SJCRH30 (cell line): ENCODE data around the gene CSTF2T. TPM values are rescaled to one million over a fixed set of nuclear protein-coding genes. Genes with fewer than 3 reads are reported as not detected.

Experiments
- DNase-seq, 2 experiments: peaks; one replicate each; pipeline ENCODE4 v3.0.0-alpha.2; 2015 to 2020
- H3K27ac ChIP-seq: fragments of 250-450 bp; sonication (Bioruptor Pico); 2 replicates; pipeline ENCODE4 v1.5.1; 2020; ENCODE audit warnings: mild to moderate bottlenecking, moderate library complexity
- H3K27me3 ChIP-seq: fragments of 250-450 bp; sonication (Bioruptor Pico); 2 replicates; pipeline ENCODE4 v1.5.1; 2020; ENCODE audit warnings: mild to moderate bottlenecking, moderate library complexity
- H3K36me3 ChIP-seq: fragments of 250-450 bp; sonication (Bioruptor Pico); 2 replicates; pipeline ENCODE4 v1.5.1; 2020; ENCODE audit warnings: mild to moderate bottlenecking, moderate library complexity
- H3K4me1 ChIP-seq: fragments of 250-450 bp; sonication (Bioruptor Pico); 2 replicates; pipeline ENCODE4 v1.5.1; 2020; ENCODE audit warnings: mild to moderate bottlenecking, moderate library complexity
- H3K4me3 ChIP-seq: fragments of 250-450 bp; sonication (Bioruptor Pico); 2 replicates; pipeline ENCODE4 v1.5.1; 2020; ENCODE audit warnings: mild to moderate bottlenecking, moderate library complexity
- H3K9me3 ChIP-seq: fragments of 250-450 bp; sonication (Bioruptor Pico); replicated peaks from 2 replicates; pipeline ENCODE4 v1.5.1; 2020; ENCODE audit warnings: mild to moderate bottlenecking, moderate library complexity
- total RNA-seq: library from RNA; depleted of rRNA; stranded (reverse); fragments of >200 nt; shearing (Covaris generic); gene quantifications from 2 replicates; pipeline ENCODE4 v1.2.3, GENCODE V29; 2014; rRNA removed

CSTF2T gene, protein sequence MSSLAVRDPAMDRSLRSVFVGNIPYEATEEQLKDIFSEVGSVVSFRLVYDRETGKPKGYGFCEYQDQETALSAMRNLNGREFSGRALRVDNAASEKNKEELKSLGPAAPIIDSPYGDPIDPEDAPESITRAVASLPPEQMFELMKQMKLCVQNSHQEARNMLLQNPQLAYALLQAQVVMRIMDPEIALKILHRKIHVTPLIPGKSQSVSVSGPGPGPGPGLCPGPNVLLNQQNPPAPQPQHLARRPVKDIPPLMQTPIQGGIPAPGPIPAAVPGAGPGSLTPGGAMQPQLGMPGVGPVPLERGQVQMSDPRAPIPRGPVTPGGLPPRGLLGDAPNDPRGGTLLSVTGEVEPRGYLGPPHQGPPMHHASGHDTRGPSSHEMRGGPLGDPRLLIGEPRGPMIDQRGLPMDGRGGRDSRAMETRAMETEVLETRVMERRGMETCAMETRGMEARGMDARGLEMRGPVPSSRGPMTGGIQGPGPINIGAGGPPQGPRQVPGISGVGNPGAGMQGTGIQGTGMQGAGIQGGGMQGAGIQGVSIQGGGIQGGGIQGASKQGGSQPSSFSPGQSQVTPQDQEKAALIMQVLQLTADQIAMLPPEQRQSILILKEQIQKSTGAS
- total RNA-seq = 33.2 and 35.2 TPM in 2 replicates

DNA sequence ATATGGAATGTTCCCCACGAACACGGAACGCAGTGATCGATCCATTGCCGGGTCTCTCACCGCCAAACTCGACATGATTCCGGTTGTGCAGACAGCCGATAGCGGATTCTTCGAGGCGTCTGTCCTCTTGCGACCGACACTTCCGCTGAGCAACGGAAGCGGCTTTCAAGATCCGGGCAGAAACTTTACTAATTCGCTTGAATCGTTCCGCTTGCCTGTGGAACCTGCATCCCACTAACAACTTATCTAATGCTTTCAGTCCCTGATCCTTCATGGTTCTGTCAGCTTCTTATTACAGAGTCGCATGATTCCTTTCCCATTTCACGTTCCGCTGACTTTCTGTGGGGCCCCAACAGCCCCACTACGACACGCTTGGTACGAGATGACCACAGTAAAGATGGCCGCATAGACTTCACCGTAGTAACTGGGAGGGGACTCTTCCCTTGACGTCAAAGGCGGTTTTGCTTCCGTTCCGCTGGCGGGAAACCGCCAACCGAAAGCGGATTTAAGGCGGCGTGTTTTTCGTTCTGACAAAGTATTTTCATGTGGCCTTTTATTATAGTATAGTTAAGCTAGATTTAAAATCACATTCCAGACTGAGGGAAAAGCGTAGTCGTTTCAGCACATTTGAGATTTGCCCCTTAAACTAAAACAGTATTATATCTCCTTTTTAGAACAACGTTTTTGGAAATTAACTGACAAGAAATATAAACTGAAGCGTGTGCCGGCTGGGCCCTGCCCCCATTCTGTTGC, at the start of gene CSTF2T:
CSTF2T (minus strand) TSS at position 121 of the 753 bp plus-strand sequence; CDS start at position 75, 46 bp downstream.
- peaks cover 14% of the 10 kb centered on the region for H3K36me3 ChIP-seq
- H3K4me3 ChIP-seq = peak within 1 kb of the TSS; percentile 85
- DNase-seq = peak; percentile 88 to 93
- H3K9me3 ChIP-seq = no peaks in the 10 kb centered on the region
- H3K4me1 ChIP-seq = no peaks in the 10 kb centered on the region
- peak within 1 kb of the TSS; percentile 99 for H3K27ac ChIP-seq
- H3K27me3 ChIP-seq = no peaks in the 10 kb centered on the region

DNA sequence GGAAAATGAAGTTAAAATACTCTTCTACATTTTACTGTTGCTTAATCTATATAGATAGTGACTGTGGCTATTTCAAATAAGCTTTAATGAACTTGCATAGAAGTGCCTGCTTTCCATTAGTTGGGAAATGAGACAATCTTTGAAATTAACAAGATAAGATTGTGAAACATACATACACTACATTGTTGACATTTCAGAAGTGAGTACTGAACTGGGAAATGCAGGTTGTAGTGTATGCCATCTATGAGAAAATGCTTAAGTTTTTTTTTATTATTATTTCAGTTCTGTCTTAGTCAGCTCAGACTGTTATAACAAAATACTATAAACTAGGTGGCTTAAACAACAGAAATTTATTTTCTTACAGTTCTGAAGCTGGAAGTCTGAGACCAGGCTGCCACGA, 49.6 kb upstream of the CSTF2T start:
- Histone ChIP-seq H3K4me3 (no peak overlapping the region), H3K27ac (no peak overlapping the region), H3K9me3 (no peaks in the 10 kb centered on the region), H3K36me3 (no peaks in the 10 kb centered on the region), H3K4me1 (no peaks in the 10 kb centered on the region), H3K27me3 (no peaks in the 10 kb centered on the region)
- DNase-seq = no peak

DNA sequence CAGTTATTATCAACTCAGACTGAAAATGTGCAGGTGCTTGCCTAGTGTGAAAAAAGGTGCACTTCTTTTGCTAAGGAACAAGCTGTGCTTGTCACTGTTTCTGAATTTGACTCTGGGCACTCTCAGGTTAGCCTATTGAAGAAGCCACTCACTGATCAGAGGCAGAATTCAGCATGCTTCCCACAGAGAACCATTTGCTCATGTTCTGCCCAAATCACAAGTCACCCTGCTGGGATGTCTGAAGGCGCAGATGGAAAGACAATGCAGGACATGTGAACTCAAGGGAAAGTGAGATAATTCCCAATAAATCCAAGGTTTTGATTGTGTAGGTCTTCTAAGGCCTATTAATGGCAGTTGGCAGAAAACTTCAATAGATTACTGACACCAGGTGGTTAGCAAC, 47.8 kb upstream of the CSTF2T start:
- Histone ChIP-seq H3K27ac (no peak overlapping the region), H3K9me3 (no peaks in the 10 kb centered on the region), H3K4me3 (no peak overlapping the region), H3K4me1 (no peaks in the 10 kb centered on the region; the same call in 1 of the 2 replicates), H3K27me3 (no peaks in the 10 kb centered on the region), H3K36me3 (no peaks in the 10 kb centered on the region)
- DNase-seq = no peak

GRCh38 chr10:51745397-51745796, 46.0 kb upstream of the CSTF2T start:
- Histone ChIP-seq H3K4me1 (no peaks in the 10 kb centered on the region; the same call in 1 of the 2 replicates), H3K27ac (no peak overlapping the region), H3K9me3 (no peaks in the 10 kb centered on the region), H3K36me3 (no peaks in the 10 kb centered on the region), H3K4me3 (no peak overlapping the region), H3K27me3 (no peaks in the 10 kb centered on the region)
- no peak for DNase-seq

- no peaks in the 10 kb centered on the region for H3K9me3 ChIP-seq
- DNase-seq = no peak
- no peaks in the 10 kb centered on the region for H3K27me3 ChIP-seq
- no peaks in the 10 kb centered on the region; the same call in 1 of the 2 replicates for H3K4me1 ChIP-seq
- no peak overlapping the region for H3K4me3 ChIP-seq
- no peaks in the 10 kb centered on the region for H3K36me3 ChIP-seq
- H3K27ac ChIP-seq = no peak overlapping the region
Observed at GRCh38 chr10:51744235-51745000, 45.0 kb upstream of the CSTF2T start.

DNA sequence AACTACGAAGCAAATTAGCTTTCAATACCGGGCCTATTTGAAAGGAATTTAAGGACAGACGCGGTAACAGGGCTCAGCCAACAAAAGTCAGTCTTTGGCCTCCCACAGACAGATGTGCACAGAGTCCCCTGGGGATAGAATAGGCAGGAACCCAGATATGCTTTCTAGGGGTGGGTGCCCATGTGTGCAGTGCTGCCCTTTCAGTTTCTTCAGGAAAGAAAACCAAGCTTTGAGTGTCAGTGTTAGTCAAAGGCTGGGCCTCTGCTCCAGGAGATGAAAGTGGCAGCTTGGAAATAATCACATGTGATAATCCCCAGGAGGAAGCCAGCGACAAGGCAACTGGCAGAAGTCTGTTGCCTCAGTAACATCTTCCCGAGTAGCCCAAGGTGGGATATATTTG, 43.8 kb upstream of the CSTF2T start:
- Histone ChIP-seq H3K27me3 (no peaks in the 10 kb centered on the region), H3K9me3 (no peaks in the 10 kb centered on the region), H3K36me3 (no peaks in the 10 kb centered on the region), H3K27ac (no peak overlapping the region), H3K4me1 (no peaks in the 10 kb centered on the region; the same call in 1 of the 2 replicates), H3K4me3 (peak overlapping the region; percentile 4; the same call in 1 of the 2 replicates)
- DNase-seq = peak; percentile 6 to 47

GRCh38 chr10:51733057-51733456, 33.7 kb upstream of the CSTF2T start:
- Histone ChIP-seq H3K4me3 (no peak overlapping the region), H3K27me3 (no peaks in the 10 kb centered on the region), H3K27ac (no peak overlapping the region), H3K4me1 (peaks cover 15% of the 10 kb centered on the region), H3K36me3 (no peaks in the 10 kb centered on the region), H3K9me3 (no peaks in the 10 kb centered on the region)
- DNase-seq = no peak

- H3K4me3 ChIP-seq = no peak overlapping the region
- H3K4me1 ChIP-seq = peaks cover 10% of the 10 kb centered on the region
- peak; percentile 38 to 75 for DNase-seq
- no peak overlapping the region; the same call in 1 of the 2 replicates for H3K27ac ChIP-seq
- H3K27me3 ChIP-seq = no peaks in the 10 kb centered on the region
- no peaks in the 10 kb centered on the region for H3K9me3 ChIP-seq
- H3K36me3 ChIP-seq = no peaks in the 10 kb centered on the region
Observed at GRCh38 chr10:51729822-51730555, 30.6 kb upstream of the CSTF2T start.

GRCh38 chr10:51724038-51724437, 24.6 kb upstream of the CSTF2T start:
- no peaks in the 10 kb centered on the region for H3K9me3 ChIP-seq
- H3K4me3 ChIP-seq = no peak overlapping the region
- no peaks in the 10 kb centered on the region for H3K4me1 ChIP-seq
- no peak overlapping the region for H3K27ac ChIP-seq
- no peaks in the 10 kb centered on the region for H3K36me3 ChIP-seq
- DNase-seq = no peak
- no peaks in the 10 kb centered on the region for H3K27me3 ChIP-seq

DNA sequence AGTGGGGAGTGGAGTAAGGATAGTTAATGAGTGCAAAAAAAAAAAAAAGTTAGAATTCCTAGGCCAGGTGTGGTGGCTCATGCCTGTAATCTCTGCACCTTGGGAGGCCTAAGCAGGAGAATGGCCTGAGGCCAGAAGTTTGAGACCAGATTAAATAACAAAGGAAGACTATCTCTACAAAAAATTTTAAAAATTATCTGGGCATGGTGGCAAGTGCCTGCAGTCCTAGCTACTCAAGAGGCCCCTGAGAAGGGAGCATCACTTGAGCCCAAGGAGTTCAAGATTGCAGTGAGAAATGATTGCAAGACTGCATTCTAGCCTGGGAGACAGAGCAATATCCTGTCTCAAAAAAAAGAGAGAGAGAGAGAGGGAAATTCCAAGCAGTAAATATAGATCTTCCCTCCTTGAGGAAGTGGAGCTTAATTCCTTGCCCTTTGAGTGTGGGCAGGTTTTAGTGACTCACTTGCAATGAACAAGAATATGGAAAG, 19.5 kb upstream of the CSTF2T start:
- no peak for DNase-seq

DNA sequence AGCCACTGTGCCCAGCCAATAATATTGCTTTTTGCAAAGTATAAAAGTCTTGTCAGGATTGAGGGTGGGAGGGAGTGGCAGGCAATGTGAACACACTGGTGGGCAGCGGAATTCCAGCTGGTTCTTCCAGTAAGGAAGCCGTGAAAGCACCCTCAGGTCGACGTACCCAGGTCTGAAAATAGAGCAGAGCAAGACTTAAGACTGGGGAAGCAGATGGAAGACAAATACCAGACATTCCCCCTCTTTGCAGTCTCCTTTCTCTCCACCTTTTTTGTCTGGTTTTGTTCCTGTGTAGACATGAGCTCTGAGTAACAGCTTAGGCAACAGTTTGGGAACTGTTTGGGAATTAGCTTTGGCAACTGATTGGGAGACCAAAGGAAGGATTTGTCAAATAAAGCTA, 17.6 kb upstream of the CSTF2T start:
- no peak for DNase-seq
- Histone ChIP-seq H3K4me1 (no peaks in the 10 kb centered on the region), H3K27ac (no peak overlapping the region), H3K36me3 (no peaks in the 10 kb centered on the region), H3K9me3 (no peaks in the 10 kb centered on the region), H3K27me3 (no peaks in the 10 kb centered on the region), H3K4me3 (no peak overlapping the region)

More for the DNA sequence above, 19.5 kb upstream of the CSTF2T start:
- Histone ChIP-seq H3K27ac (no peak overlapping the region), H3K4me3 (no peak overlapping the region), H3K4me1 (no peaks in the 10 kb centered on the region), H3K36me3 (no peaks in the 10 kb centered on the region), H3K27me3 (no peaks in the 10 kb centered on the region), H3K9me3 (no peaks in the 10 kb centered on the region)

DNA sequence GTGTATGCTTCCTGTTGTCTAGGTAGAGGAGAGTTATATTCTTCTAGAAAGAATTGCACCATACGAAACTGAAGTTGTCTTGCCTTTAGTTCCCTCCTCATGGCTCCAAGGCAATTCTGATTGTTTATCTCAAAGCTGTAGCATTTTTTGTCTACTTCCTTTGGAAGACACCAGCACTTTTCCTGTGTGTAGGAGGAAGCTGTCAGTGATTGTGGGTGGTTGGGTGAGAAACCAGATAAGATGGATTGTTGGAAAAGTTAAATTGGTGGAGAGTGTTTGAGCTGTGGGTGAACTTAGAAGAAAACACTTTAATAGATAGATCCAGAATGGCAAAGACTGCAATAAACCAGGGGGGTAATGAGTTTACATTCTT, 12.1 kb upstream of the CSTF2T start:
- Histone ChIP-seq H3K4me3 (no peak overlapping the region), H3K27me3 (no peaks in the 10 kb centered on the region), H3K4me1 (no peaks in the 10 kb centered on the region), H3K36me3 (no peaks in the 10 kb centered on the region), H3K9me3 (no peaks in the 10 kb centered on the region), H3K27ac (no peak overlapping the region)
- no peak for DNase-seq

DNA sequence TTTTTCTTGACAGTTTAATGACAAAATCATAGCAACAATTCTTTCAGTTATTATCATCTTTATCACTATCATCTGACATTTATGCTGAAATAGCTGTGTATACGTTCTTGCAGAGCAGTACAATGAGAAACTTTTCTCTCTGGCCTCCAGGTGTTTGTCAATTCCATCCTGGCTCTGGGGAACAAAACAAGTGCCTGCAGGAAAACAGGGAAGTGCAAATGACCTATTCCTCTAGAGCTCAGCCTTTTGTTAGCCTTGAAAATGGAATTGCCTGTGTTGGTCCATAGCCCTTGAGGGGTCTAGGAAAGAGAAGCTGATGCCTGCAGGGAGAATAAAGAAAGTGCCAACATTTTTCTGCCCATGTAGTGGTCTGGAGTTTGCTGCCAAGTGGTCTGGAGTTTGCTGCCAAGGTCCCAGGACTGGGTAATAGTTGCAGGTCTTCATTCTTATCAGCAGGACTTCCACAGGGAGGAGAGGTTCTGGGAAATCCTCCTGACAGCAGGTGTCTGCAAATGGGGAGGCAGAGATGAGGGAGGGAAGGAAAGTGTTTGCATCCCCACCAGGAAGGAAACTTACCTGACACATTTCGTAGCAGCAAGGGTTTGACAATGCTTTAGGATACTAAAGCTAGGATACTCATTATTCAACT, 10.1 kb upstream of the CSTF2T start:
- Histone ChIP-seq H3K4me1 (no peaks in the 10 kb centered on the region), H3K4me3 (no peak overlapping the region), H3K36me3 (no peaks in the 10 kb centered on the region), H3K27ac (no peak overlapping the region), H3K9me3 (no peaks in the 10 kb centered on the region), H3K27me3 (no peaks in the 10 kb centered on the region)
- no peak for DNase-seq
